ENCODE results near the gene PRRG2. TPM values are rescaled to one million over a fixed set of nuclear protein-coding genes. Genes with fewer than 3 reads are reported as not detected.
A peak's percentile ranks its signal among the peaks of the same experiment; 100 is the strongest.

The PRRG2 gene
- total and polyA plus RNA-seq, 2 of the 13 experiments (the other 11 are each of a cell fraction or from before 2014, with no cell fraction given), result 0.66 to 0.82 TPM

DNA sequence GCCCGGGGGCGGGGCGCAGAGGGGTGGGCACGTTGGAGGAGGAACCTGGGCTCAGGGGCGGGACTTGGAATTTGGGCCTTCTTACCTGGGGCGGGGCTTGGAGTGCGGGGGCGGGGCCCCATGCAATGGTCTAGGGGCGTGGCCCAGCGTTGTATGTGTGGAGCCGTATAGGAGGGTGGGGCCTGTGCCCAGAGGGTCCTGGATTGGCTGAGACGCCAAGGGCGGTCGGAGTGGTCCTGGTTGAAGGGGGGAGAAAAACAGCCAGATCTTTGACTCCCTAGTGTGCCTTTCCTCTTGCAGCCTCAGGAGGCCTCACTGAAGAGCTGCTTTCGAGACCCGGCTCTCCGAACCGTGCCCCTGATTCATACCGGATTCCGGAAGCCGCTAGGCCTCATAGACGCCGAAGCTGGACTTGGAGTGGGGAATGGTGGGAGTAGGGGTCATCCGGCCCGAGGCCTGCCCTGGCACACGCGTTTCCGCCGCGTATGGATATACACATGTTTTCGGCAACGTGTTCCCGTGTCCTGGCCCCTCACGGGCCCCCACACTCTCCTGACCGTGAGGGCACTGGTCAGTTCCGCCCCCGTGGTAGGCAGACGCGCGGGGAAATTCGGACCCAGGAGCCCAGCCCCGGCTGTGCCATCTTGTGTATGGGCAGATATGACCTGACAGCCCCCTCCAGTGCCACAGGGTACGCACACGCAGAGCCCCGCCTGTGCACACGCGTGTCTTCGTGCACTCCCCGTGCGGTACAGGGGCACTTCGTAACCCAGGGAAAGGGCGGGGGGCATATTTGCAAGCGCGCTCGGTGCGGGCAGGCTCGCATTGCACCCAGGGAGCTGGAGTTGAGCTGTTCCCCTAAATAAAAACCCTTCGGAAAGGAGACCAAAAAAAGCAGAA is 9.2 kb downstream of the PRRG2 start (continued):
- TF ChIP-seq, protein P1, sequence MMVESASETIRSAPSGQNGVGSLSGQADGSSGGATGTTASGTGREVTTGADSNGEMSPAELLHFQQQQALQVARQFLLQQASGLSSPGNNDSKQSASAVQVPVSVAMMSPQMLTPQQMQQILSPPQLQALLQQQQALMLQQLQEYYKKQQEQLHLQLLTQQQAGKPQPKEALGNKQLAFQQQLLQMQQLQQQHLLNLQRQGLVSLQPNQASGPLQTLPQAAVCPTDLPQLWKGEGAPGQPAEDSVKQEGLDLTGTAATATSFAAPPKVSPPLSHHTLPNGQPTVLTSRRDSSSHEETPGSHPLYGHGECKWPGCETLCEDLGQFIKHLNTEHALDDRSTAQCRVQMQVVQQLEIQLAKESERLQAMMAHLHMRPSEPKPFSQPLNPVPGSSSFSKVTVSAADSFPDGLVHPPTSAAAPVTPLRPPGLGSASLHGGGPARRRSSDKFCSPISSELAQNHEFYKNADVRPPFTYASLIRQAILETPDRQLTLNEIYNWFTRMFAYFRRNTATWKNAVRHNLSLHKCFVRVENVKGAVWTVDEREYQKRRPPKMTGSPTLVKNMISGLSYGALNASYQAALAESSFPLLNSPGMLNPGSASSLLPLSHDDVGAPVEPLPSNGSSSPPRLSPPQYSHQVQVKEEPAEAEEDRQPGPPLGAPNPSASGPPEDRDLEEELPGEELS (CRISPR knock-in tag; IDR thresholded peaks at IDR 0.05), result 0 out of 2 replicates have a peak, but pooled peaks have one; percentile 36
- TF ChIP-seq ZNF296 (CRISPR knock-in tag; conservative IDR thresholded peaks at IDR 0.05), result no peak
- TF ChIP-seq POLR2G (IDR thresholded peaks at IDR 0.05; ENCODE audit: low read depth, low read length), result peak; percentile 88
- TF ChIP-seq RBAK (CRISPR knock-in tag; IDR thresholded peaks at IDR 0.05), result no peak
- no peak for TF ChIP-seq SETDB1 (CRISPR knock-in tag; IDR thresholded peaks at IDR 0.05; ENCODE audit: borderline replicate concordance)
- TF ChIP-seq, protein P2, sequence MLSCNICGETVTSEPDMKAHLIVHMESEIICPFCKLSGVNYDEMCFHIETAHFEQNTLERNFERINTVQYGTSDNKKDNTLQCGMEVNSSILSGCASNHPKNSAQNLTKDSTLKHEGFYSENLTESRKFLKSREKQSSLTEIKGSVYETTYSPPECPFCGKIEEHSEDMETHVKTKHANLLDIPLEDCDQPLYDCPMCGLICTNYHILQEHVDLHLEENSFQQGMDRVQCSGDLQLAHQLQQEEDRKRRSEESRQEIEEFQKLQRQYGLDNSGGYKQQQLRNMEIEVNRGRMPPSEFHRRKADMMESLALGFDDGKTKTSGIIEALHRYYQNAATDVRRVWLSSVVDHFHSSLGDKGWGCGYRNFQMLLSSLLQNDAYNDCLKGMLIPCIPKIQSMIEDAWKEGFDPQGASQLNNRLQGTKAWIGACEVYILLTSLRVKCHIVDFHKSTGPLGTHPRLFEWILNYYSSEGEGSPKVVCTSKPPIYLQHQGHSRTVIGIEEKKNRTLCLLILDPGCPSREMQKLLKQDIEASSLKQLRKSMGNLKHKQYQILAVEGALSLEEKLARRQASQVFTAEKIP (CRISPR knock-in tag; IDR thresholded peaks at IDR 0.05; ENCODE audit: borderline replicate concordance), result no peak
- TF ChIP-seq, protein P3, sequence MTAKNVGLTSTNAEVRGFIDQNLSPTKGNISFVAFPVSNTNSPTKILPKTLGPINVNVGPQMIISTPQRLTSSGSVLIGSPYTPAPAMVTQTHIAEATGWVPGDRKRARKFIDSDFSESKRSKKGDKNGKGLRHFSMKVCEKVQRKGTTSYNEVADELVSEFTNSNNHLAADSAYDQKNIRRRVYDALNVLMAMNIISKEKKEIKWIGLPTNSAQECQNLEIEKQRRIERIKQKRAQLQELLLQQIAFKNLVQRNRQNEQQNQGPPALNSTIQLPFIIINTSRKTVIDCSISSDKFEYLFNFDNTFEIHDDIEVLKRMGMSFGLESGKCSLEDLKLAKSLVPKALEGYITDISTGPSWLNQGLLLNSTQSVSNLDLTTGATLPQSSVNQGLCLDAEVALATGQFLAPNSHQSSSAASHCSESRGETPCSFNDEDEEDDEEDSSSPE (CRISPR knock-in tag; IDR thresholded peaks at IDR 0.05), result peak; percentile 65
- TF ChIP-seq ATF7 (IDR thresholded peaks at IDR 0.05), result no peak
- no peak for TF ChIP-seq ATF7 (CRISPR knock-in tag; IDR thresholded peaks at IDR 0.05)
- peak; percentile 50; the same call in 1 of the 2 replicates for TF ChIP-seq PPARG (CRISPR knock-in tag; conservative IDR thresholded peaks at IDR 0.05)
- TF ChIP-seq, protein P4, sequence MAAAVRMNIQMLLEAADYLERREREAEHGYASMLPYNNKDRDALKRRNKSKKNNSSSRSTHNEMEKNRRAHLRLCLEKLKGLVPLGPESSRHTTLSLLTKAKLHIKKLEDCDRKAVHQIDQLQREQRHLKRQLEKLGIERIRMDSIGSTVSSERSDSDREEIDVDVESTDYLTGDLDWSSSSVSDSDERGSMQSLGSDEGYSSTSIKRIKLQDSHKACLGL (CRISPR knock-in tag; IDR thresholded peaks at IDR 0.05), result peak; percentile 68; the same call in 1 of the 2 replicates
- TF ChIP-seq JUNB (CRISPR knock-in tag; IDR thresholded peaks at IDR 0.05; ENCODE audit: borderline replicate concordance), result no peak
- no peak for TF ChIP-seq ZNF720 (CRISPR knock-in tag; IDR thresholded peaks at IDR 0.05)
- TF ChIP-seq PRPF4 (IDR thresholded peaks at IDR 0.05; ENCODE audit: low read depth, low read length, poor library complexity, severe bottlenecking), result no peak
- no peak for TF ChIP-seq SMARCE1 (IDR thresholded peaks at IDR 0.05; ENCODE audit: borderline replicate concordance)
- TF ChIP-seq ZNF616 (CRISPR knock-in tag; IDR thresholded peaks at IDR 0.05; ENCODE audit: low read depth), result no peak
- no peak for TF ChIP-seq ATF7-NPFF (CRISPR knock-in tag; IDR thresholded peaks at IDR 0.05; ENCODE audit: low read depth)
- TF ChIP-seq SATB2 (CRISPR knock-in tag; IDR thresholded peaks at IDR 0.05), result no peak
- TF ChIP-seq, protein P5, sequence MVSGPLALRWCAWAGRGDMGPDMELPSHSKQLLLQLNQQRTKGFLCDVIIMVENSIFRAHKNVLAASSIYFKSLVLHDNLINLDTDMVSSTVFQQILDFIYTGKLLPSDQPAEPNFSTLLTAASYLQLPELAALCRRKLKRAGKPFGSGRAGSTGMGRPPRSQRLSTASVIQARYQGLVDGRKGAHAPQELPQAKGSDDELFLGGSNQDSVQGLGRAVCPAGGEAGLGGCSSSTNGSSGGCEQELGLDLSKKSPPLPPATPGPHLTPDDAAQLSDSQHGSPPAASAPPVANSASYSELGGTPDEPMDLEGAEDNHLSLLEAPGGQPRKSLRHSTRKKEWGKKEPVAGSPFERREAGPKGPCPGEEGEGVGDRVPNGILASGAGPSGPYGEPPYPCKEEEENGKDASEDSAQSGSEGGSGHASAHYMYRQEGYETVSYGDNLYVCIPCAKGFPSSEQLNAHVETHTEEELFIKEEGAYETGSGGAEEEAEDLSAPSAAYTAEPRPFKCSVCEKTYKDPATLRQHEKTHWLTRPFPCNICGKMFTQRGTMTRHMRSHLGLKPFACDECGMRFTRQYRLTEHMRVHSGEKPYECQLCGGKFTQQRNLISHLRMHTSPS (CRISPR knock-in tag; IDR thresholded peaks at IDR 0.05; ENCODE audit: low read depth), result peak; percentile 60; the same call in 1 of the 2 replicates
- no peak for TF ChIP-seq RFX5 (IDR thresholded peaks at IDR 0.05; ENCODE audit: low read depth, low read length)
- no peak for TF ChIP-seq ZNF468 (CRISPR knock-in tag; IDR thresholded peaks at IDR 0.05)
- TF ChIP-seq ZNF232 (CRISPR knock-in tag; IDR thresholded peaks at IDR 0.05; ENCODE audit: borderline replicate concordance), result no peak
- no peak; the same call in 1 of the 2 replicates for TF ChIP-seq HOXD1 (CRISPR knock-in tag; IDR thresholded peaks at IDR 0.05)

Measured in HepG2 (cell line).